WTC11 (cell line): ENCODE results near the gene PARVB. TPM values are rescaled to one million over a fixed set of nuclear protein-coding genes. Genes with fewer than 3 reads are reported as not detected.
A peak's percentile ranks its signal among the peaks of the same experiment; 100 is the strongest.

ENCODE experiments used
- ATAC-seq: fragments of 200-7000 bp; cut with Tn5 transposase; 2 replicates; pipeline ENCODE4 v1.10.0; 2021; ENCODE audit warnings: mild to moderate bottlenecking, moderate library complexity
- CTCF ChIA-PET: fragments of 300-600 bp; sonication (Branson Sonifier 250); formaldehyde crosslinking; loops from one replicate; lab custom pipeline; 2021; ENCODE audit warnings: antibody characterized with exemption; lab: Charles Lee
- POLR2A ChIA-PET: fragments of 350-600 bp; sonication (Branson Sonifier 250); formaldehyde crosslinking; loops from one replicate; lab custom pipeline; 2021; ENCODE audit warnings: antibody characterized with exemption; lab: Charles Lee
- DNase-seq: peaks from one replicate; pipeline ENCODE4 v3.0.0; 2021; ENCODE audit warnings: low spot score
- H3K27ac Mint-ChIP-seq: 2 replicates; pipeline ENCODE4 v1.8.0; 2021; ENCODE audit warnings: mixed read lengths
- H3K27me3 Mint-ChIP-seq: 2 replicates; pipeline ENCODE4 v1.8.0; 2021; ENCODE audit warnings: low read depth, mild to moderate bottlenecking, moderate library complexity, mixed read lengths
- H3K36me3 Mint-ChIP-seq: 2 replicates; pipeline ENCODE4 v1.8.0; 2021; ENCODE audit warnings: mixed read lengths
- H3K4me1 Mint-ChIP-seq: 2 replicates; pipeline ENCODE4 v1.8.0; 2022; ENCODE audit warnings: mixed read lengths
- H3K4me3 Mint-ChIP-seq: 2 replicates; pipeline ENCODE4 v1.8.0; 2021; ENCODE audit warnings: mild to moderate bottlenecking, moderate library complexity, mixed read lengths
- H3K9me3 Mint-ChIP-seq: 2 replicates; pipeline ENCODE4 v1.8.0; 2021; ENCODE audit warnings: mixed read lengths
- AFF4 ChIP-seq: sonication (generic); formaldehyde crosslinking; IDR thresholded peaks from 2 replicates; pipeline ENCODE4 v1.8.1; 2023; ENCODE audit warnings: mild to moderate bottlenecking, missing genetic modification reagents, borderline replicate concordance
- ATF2 ChIP-seq: sonication (generic); formaldehyde crosslinking; IDR thresholded peaks from 2 replicates; pipeline ENCODE4 v1.8.1; 2022; ENCODE audit warnings: low read depth, missing genetic modification reagents, borderline replicate concordance
- ATF3 ChIP-seq: sonication (generic); formaldehyde crosslinking; conservative IDR thresholded peaks from 2 replicates; pipeline ENCODE4 v1.8.1; 2022; ENCODE audit warnings: mild to moderate bottlenecking, missing genetic modification reagents
- E2F1 ChIP-seq: sonication (generic); formaldehyde crosslinking; IDR thresholded peaks from 2 replicates; pipeline ENCODE4 v1.8.0; 2022; ENCODE audit warnings: mild to moderate bottlenecking, missing genetic modification reagents
- EMX1 ChIP-seq: fragments of 250-450 bp; sonication (Bioruptor Pico); IDR thresholded peaks from 2 replicates; pipeline ENCODE4 v1.8.0; 2021; ENCODE audit warnings: mild to moderate bottlenecking
- FOXJ3 ChIP-seq: sonication (generic); formaldehyde crosslinking; IDR thresholded peaks from 2 replicates; pipeline ENCODE4 v1.9.0; 2021; ENCODE audit warnings: missing genetic modification reagents, mild to moderate bottlenecking, borderline replicate concordance
- HMGXB4 ChIP-seq: sonication (generic); formaldehyde crosslinking; IDR thresholded peaks from 2 replicates; pipeline ENCODE4 v1.8.1; 2023; ENCODE audit warnings: mild to moderate bottlenecking, moderate library complexity, missing genetic modification reagents
- IRF2 ChIP-seq: sonication (generic); formaldehyde crosslinking; IDR thresholded peaks from 2 replicates; pipeline ENCODE4 v1.8.0; 2022; ENCODE audit warnings: low read depth, missing genetic modification reagents, borderline replicate concordance
- KAT7 ChIP-seq: sonication (generic); formaldehyde crosslinking; IDR thresholded peaks from 2 replicates; pipeline ENCODE4 v1.8.1; 2023; ENCODE audit warnings: missing genetic modification reagents, mild to moderate bottlenecking, borderline replicate concordance
- NFE2L1 ChIP-seq: sonication (generic); formaldehyde crosslinking; IDR thresholded peaks from 2 replicates; pipeline ENCODE4 v1.8.1; 2023; ENCODE audit warnings: missing genetic modification reagents
- TCF7 ChIP-seq: sonication (generic); formaldehyde crosslinking; IDR thresholded peaks from 2 replicates; pipeline ENCODE4 v1.8.0; 2022; ENCODE audit warnings: mild to moderate bottlenecking, low read depth, missing genetic modification reagents, moderate library complexity
- USF1 ChIP-seq: sonication (generic); formaldehyde crosslinking; IDR thresholded peaks from 2 replicates; pipeline ENCODE4 v1.8.0; 2022; ENCODE audit warnings: mild to moderate bottlenecking, missing genetic modification reagents
- ZNF263 ChIP-seq: sonication (generic); formaldehyde crosslinking; IDR thresholded peaks from 2 replicates; pipeline ENCODE4 v1.8.1; 2022; ENCODE audit warnings: low read depth, mild to moderate bottlenecking, moderate library complexity, missing genetic modification reagents
- ZNF281 ChIP-seq: sonication (generic); formaldehyde crosslinking; IDR thresholded peaks from 2 replicates; pipeline ENCODE4 v1.8.0; 2023; ENCODE audit warnings: mild to moderate bottlenecking, missing genetic modification reagents
- ZNF396 ChIP-seq: fragments of 250-450 bp; sonication (Bioruptor Pico); IDR thresholded peaks from 2 replicates; pipeline ENCODE4 v1.8.0; 2021; ENCODE audit warnings: mild to moderate bottlenecking, moderate library complexity, borderline replicate concordance
- ZNF512 ChIP-seq: sonication (generic); formaldehyde crosslinking; IDR thresholded peaks from 2 replicates; pipeline ENCODE4 v1.8.1; 2022; ENCODE audit warnings: missing genetic modification reagents, borderline replicate concordance
- ZSCAN18 ChIP-seq: fragments of 250-450 bp; sonication (Bioruptor Pico); IDR thresholded peaks from 2 replicates; pipeline ENCODE4 v2.1.2; 2022; ENCODE audit warnings: mild to moderate bottlenecking, moderate library complexity
- total RNA-seq: library from RNA; stranded (reverse); gene quantifications from 3 replicates; pipeline ENCODE4 v1.2.3, GENCODE V29; 2021

PARVB gene
- total RNA-seq, 1 experiment from 2014 or later: 3.3 TPM

GRCh38 chr22:44094751-44095302, 70.7 kb downstream of the PARVB start:
- ChIA-PET CTCF (interaction anchor here (0.7 to 2.8 kb wide), 7 partner anchors 9 to 241 kb away, joined by 3 to 18 read pairs (median 3); no protein-coding TSS in a partner anchor), POLR2A (no interaction called here)
- Mint-ChIP-seq H3K27ac (no peak overlapping the region), H3K36me3 (no peaks in the 10 kb centered on the region), H3K4me3 (no peak overlapping the region), H3K27me3 (no peaks in the 10 kb centered on the region), H3K4me1 (peaks cover 4% of the 10 kb centered on the region), H3K9me3 (no peaks in the 10 kb centered on the region)
- DNase-seq: no peak
- TF ChIP-seq USF1 (CRISPR knock-in tag) (no peak), HMGXB4 (CRISPR knock-in tag) (no peak), ATF2 (CRISPR knock-in tag) (no peak), ZNF396 (no peak), ZNF263 (no peak), IRF2 (CRISPR knock-in tag) (no peak), ATF3 (CRISPR knock-in tag) (no peak), AFF4 (no peak), KAT7 (CRISPR knock-in tag) (no peak), ZNF512 (CRISPR knock-in tag) (no peak), E2F1 (CRISPR knock-in tag) (no peak), NFE2L1 (CRISPR knock-in tag) (no peak), ZNF281 (CRISPR knock-in tag) (no peak), TCF7 (CRISPR knock-in tag) (no peak), EMX1 (no peak), FOXJ3 (CRISPR knock-in tag) (no peak), ZSCAN18 (CRISPR knock-in tag) (no peak)
- ATAC-seq: peak; percentile 34; the same call in 1 of the 2 replicates
